NCI-H128 (cell line): ENCODE data around the gene SLC29A3.
"Not testable (repeated sequence)": the region's sequence is repeated elsewhere in the genome, so short reads cannot be mapped to it uniquely, and the experiment has no call there.

ENCODE experiments used
- DNase-seq: peaks from one replicate; lab custom pipeline; 2025; ENCODE audit not compliant: unreplicated experiment; lab: John Stamatoyannopoulos, UW

The SLC29A3 gene

DNA sequence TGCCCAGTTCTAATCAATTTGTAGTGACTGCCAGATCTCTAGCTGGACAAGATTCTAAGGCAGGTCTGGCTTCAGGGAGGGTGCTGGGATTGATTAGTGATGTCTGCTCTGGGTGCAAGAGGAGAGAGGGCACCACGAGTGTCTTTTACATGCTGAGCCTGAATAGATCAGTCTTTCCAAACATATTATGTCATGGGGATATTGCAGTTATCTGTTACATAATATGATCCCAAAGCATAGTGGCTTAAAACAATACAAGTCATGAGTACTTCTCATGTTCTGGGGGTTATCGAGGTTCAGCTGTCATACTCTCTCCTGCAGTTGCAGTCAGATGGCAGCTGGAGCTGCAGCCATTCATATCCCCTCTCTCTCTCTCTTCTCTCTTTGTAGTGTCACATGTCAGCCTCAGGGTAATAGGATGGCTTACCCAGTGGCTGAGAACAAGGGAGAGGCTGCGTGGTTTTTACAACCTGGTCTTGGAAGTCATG, 26.0 kb downstream of the SLC29A3 start:
- no peak for DNase-seq

DNA sequence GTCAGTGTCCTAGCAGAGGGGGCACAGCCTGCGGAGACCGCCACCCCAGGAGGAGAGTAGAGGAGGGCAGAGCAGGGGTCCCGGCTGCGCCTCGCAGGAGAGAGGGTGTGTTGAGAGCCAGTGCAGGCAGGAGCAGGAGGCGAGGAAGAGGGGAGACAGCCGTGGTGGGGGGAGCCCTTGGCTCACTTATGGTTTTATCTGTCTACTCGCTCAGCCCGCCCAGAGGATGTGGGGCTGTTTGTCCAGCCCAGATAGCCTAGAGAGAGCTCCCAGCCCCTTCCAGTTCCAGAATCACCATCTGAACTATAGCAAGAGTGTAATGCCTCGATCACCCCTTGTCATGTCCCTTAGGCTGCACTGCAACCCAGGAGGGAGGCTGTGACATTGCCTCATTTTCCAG, 26.6 kb downstream of the SLC29A3 start:
- DNase-seq: no peak

DNA sequence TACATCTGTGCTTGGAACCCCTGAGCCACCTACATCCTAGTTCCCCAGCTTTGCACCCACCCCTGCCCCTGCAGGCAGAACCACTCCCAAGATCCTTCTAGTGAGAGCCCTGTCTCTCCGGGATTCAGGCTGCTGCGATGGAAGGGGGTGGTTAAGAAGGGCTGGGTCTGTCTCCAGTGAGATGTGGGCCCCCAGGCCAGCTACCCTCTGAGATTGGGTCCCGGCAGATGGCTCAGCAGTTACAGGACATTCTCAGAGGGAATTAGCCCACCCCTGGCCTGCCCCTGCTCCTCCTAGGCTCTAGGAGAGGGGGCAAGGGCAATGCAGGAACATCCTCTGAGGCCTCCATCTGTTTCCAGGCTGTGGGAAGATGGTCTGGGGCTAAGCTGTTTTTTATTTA, 27.7 kb downstream of the SLC29A3 start:
- DNase-seq: no peak

DNA sequence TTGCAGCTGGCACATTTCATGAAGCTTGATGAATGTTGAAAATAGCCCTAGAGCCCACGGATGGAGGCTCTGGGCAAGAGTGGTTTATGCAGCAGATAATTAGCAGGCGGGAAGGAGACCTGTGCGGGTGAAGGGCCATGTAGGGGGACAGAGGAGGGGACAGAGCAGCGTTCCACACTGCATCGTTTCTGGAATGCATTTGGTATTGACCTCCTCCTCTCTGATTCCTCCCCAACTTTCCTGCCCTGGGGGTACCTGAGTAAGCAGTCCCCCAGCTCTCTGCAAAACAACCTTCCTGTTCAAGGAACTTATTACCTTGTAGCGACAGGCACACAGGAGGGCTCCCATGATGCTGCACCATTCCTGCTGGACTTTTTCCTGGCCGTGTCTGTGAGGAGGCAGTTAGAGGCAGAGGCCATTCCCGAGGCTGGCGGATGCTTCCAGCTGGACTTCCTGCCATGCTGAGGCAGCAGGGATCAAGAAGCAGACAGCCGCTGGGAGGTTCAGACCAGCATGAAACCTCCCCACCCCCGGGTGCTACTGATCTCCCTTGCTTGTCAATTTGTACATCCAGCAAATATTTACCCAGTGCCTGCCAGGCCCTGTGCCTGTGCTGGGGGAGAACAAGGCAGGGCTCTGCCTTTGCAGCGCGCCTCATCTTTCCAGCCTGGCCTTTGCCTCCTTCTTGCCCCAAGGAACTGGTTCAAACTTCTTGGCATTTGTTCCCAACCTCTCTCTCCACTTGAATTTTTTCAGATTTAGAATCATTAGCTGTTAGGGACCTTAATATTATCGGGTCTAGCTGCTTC, 28.7 kb downstream of the SLC29A3 start:
- DNase-seq: no peak

DNA sequence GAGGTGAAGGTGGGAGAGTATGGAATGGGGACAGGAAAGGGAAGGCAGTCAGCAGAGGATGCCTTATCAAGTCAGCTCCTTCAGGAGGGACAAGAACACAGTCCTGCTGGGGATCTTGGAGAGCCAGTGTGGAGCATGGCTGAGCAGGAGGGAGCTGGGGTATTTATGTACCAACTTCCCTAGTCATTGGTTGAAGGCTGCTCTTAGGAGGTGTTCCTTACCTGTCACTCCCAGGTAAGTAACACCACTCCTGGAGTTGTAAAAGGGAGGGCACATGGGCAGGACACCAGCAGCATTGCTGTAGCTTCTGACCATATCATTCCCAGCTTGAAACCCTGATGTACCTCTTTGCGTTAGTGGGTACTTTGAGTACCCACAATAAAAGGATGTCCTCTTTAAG, 29.8 kb downstream of the SLC29A3 start:
- no peak for DNase-seq

DNA sequence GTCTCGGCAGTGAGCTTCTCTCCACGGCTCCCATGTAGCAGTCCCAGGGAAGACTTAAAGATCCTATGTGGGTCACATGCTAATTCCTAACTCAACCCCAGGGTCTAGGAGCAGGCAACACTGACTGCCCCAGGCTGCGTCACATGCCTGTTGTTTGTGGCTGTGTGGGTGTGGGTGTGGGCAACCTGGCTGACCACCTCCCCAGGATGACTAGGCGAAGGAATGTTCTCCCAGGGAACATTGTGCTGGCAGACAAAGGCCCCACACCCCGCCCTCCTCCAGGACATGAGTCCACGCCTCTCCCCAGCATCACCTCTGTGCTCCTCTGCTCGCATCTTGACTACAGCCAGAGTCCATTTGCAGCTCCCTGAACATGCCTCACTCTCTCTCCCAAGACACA, 30.3 kb downstream of the SLC29A3 start:
- no peak for DNase-seq

DNA sequence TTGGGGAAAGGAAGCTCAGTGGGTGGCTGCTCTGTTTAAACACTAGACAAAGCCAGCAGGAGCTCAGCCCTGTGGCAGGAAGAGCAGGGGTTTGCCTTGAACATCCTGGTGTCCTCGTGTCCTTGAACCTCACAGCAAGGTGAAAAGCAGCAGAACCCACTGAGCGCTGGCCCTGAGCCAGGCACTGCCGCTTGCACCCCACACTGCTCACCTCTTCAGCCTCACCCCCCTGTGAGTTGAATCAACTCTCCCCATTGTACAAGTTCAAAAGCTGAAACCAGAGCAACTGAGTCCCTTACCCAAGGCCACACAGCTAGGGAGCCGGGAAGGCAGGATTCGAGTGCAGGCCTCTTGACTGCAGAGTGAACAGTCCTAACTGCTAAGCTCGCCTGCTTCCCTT, 32.0 kb downstream of the SLC29A3 start:
- no peak for DNase-seq

DNA sequence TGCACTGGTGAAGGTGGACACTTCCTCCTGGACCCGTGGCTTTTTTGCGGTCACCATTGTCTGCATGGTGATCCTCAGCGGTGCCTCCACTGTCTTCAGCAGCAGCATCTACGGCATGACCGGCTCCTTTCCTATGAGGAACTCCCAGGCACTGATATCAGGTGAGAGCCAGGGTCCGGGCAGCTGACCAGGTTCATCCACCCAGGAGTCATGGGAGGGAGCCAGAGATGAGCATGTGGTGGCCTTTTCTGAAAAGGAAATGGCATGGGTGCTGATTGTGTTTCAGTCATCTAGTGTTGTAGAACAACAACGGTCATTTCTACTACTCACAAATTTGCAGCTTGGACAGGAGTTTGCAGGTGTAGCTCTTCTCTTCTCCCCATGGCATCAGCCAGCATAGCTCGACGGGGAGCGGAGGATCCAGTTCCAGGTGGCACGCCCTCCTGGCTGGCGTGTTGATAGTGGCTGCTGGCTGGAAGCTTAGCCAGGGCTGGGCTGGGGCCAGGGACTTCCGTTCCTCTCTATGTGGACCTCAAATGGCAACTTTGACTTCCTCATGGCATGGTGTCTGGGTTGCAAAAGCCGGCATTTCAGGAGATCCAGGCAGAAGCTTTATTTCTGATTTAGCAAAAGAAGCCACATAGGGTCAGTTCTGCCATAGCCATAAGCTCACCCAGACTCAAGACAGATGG, 32.7 kb downstream of the SLC29A3 start:
- DNase-seq: no peak

DNA sequence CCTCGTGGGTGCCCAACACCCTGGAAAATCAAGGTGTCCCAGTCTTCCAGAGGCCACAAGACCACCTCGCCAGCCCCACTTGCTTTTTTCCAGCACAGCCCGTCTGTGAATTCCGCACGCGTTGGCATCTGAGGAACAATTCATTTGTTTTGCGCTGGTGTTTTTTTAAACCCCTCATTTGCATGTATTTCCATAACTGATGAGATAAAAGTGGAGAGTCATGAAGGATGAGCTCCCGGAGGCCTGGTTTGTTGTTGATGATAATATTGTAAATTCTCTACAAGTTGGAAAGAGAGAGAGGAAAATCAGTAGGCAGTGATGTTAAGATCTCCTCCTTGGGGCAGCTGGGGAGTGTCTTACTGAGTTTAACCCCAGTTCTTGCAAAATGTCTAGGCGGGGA, 34.6 kb downstream of the SLC29A3 start:
- DNase-seq: no peak

DNA sequence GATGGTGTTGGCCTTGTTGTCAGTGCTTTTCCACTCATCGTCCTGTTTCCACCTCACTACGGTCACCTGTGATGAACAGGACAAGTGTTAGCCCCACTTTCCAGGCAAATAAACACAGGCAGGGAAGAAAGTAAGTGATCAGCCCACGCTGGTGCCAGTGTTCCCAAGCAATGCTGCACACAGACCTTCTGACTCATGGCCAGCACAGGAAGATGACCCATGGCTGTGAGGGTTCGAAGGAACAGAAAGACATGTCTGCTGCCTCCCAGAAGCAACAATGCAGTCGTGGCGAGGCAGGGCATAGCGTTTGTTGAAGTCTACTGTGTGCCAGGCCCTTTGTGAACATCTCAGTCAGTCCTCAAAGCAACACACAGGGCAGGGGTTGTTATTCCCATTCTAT, 35.7 kb downstream of the SLC29A3 start:
- DNase-seq: no peak

DNA sequence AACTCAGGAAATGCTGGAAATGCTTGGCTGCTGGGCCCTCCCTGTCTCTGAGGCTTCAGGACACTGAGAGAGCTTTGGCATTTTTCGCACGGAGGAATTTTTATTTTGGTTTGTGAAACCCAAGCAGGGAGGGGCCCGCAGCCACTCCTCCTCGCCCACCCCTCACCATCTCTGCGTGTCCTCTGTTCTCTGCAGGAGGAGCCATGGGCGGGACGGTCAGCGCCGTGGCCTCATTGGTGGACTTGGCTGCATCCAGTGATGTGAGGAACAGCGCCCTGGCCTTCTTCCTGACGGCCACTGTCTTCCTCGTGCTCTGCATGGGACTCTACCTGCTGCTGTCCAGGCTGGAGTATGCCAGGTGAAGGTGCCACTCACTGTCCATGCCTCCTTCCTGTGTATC, 36.8 kb downstream of the SLC29A3 start:
- no peak for DNase-seq

DNA sequence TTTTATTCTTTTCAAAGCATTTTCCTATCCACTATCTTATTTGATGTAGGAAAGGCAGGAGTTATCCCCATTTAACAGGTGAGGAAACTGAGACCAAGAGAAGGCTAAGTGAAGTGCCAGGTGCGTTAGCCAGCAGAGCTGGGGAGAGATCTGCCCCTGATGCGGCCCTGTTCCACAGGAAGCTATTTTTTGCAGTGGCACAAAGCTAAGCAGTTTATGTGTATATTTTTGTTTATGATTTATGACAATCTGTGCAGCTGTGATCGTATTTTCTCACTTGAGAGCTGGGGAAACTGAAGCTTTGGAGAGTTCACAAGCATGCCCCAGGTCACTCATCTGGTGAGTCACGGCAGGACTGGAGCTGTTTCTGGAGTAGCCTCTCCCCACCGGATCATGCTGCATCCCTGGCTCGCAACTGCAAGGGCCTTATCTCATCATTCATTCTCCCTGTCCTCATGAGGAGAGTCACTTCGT, 38.8 kb downstream of the SLC29A3 start:
- DNase-seq: no peak

DNA sequence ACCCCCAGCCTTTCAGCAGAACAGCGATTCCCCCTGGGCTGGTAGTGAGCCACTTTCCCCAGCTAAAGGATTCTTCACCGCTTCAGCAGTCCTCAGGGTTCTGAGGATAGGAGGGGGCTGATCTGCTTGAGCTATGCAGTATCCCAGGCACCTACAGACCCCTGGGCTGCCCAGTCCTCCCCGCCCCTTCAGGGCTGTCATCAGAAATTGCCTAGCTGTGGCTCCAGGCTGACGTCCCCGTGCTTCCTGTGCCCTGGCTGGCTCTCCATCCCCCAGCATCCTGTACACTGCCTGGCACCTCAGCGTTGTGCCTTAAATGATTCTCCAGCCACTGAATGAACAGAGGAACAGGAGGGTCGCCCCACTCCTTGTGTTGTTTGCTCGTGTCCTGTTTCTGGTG, 39.2 kb downstream of the SLC29A3 start:
- no peak for DNase-seq

DNA sequence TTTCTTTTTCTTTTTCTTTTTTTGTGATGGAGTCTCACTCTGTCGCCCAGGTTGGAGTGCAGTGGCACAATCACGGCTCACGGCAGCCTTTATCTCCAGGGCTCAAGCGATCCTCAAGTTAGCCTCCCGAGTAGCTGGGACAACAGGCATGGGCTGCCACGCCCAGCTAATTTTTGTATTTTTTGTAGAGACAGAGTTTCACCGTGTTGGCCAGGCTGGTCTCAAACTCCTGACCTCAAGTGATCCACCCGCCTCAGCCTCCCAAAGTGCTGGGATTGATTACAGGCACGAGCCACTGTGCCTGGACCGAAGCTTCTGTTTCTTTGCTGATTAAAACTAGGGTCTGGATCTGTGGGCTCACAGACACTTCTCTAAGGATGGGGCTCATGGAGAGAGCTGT, 39.8 kb downstream of the SLC29A3 start:
- not testable (repeated sequence) for DNase-seq

DNA sequence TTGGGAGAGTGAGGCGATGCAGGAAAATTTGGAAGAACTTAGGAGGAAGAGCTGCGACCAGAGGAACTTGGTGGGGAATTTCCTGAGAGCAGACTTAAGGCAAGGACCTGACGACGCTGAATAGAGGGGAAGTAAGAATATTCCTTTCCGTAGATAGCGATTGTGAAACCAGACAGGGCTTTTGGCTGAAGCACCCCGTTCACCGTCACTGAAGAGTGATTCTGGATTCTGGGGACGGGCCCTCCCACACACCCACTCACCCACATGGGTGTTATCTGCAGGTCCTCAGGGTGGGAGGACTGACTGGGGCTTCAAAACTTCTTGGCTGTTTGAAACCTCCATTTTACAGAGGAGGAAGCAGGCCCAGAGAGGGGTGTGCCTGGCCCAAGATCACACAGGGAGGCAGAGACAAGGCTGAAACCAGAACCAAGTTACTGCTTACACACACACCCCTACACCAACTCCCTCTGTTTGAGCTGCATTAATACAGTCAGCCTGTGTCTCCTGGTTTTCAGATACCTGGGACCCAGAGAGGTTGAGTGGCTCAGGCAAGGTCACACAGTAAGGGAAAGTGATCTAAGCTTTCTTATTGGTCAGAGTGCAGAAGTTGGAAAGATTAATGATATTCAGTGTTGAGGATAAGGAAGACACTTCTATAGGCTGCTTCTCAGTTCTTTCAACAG, 40.4 kb downstream of the SLC29A3 start:
- DNase-seq: no peak

DNA sequence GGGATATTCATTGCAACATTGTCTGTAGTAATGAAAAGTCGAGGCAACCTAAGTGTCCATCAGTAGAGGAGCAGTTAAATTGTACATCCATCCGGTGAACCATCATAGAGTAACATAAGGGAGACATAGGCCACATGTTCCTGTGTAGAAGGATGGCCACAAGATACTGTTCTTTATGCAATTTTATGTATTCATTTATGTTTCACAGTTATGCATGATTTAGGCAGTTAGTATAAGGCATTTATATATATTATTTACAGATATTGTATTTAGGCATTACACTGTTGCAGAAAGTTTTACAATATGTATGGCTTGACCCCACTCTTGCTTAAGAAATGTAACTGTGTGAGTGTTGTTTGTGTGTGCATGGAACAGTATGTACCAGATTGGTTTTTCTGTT, 41.7 kb downstream of the SLC29A3 start:
- no peak for DNase-seq

DNA sequence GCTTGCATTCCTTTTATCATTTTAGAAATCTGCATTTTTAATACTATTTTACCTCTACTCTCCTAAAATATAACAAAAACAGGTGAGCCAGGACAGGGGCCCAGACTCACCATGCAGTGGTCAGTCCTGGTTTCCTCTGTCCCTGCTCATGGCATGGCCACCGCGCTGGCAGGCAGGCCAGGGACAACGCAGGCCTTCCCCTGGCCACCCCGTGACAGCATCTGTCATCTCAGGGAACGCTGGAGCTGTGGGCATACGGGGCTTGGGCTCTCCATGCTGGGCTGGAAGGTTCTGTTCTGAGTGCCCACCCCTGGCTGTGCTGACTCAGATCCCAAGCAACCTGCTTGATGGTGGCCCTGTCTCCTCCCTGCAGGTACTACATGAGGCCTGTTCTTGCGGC, 42.5 kb downstream of the SLC29A3 start:
- no peak for DNase-seq

DNA sequence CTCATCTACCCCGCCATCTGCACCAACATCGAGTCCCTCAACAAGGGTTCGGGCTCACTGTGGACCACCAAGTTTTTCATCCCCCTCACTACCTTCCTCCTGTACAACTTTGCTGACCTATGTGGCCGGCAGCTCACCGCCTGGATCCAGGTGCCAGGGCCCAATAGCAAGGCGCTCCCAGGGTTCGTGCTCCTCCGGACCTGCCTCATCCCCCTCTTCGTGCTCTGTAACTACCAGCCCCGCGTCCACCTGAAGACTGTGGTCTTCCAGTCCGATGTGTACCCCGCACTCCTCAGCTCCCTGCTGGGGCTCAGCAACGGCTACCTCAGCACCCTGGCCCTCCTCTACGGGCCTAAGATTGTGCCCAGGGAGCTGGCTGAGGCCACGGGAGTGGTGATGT, 43.1 kb downstream of the SLC29A3 start:
- no peak for DNase-seq

DNA sequence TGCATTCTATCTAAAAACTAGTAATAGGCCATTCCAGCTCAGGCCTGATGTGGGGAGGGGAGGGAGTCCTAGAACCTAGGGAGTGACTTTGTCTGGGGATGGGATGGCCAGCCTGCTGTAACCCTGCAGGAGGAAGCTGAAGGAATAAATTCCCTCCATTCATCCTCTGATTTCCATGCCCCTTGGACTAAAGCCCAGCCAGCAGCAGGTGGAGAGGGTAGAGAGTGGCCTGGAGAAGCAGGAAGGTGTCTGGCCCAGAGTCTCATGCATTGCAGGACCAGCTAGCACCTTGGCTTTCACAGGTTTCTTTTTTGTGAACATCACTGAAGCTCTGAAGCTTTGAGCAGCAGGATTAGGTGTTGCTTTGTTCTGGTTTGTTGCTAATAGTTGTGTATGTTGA, 44.9 kb downstream of the SLC29A3 start:
- no peak for DNase-seq

DNA sequence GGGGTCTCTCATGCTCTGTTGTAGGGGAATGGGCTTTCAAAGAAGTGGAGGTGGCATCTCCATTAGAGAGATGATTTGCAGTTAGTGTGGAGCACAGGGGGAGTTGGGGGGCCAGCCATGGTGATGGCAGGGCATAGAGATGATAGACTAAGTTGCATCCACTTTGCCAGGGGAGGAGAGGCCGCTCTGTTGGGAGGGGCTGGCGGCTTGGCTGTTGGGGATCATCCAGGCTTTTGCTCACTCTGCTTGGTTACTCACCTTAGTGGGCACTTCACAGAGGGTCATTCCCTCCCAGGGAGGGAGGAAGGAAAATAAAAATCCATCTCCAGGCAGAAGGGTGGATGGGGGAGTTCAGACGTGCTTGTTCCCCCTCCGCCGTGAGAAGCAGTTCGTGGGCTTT, 46.3 kb downstream of the SLC29A3 start:
- no peak for DNase-seq

DNA sequence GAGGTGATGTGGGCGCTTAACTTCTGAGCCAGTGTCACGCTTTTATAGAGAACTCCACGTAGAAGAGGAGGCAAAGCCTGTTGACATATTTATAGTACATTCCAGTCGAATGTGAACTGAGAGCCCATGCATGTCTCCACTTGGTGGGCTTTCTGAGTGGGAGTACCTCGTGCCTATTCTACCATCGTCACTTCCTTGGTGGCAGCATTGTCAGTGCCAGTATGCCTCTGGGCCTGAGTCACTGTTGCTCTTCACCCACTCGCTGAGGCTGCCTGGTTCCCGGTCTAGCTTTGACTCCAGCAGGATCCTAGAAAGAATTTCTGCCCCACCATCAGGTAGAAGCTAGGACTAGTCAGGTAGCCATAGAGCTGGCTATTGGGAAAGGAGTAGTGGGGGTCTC, 47.6 kb downstream of the SLC29A3 start:
- DNase-seq: no peak

DNA sequence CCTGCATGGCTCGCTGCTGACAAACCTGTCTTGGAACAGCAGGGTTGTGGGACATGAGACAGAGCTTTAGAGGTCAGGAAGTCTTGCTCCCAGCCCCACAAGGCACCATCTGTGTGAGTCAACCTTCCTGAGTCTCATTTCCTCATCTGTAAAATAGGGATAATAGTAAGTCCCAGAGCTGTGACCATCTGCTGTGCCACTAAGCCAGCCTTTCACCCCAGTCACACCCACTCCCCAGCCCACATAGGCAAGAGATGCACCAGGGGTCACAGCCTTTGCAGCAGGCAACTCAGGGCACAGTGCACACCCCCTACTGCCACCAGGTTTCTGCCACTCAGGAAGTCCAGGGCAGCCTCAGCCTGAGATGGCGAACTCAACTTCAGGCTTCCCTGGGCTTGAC, 48.2 kb downstream of the SLC29A3 start:
- DNase-seq: no peak
